SK-N-SH (cell line): ENCODE data around the gene CDH13. TPM values are rescaled to one million over a fixed set of nuclear protein-coding genes. Genes with fewer than 3 reads are reported as not detected.

Experiments used
- CTCF ChIA-PET: fragments of 300-600, 350-600 bp; formaldehyde crosslinking; extraction: SDS; loops from one replicate; lab custom pipeline; 2021; lab: Yijun Ruan, JAX
- POLR2A ChIA-PET: fragments of 350-600 bp; sonication (Branson Sonifier 250); formaldehyde crosslinking; extraction: SDS; loops from one replicate; lab custom pipeline; 2020; ENCODE audit warnings: antibody characterized with exemption, inconsistent platforms; lab: Yijun Ruan, JAX
- DNase-seq: peaks from one replicate; pipeline ENCODE4 v3.0.0; 2012
- H2AFZ ChIP-seq: fragments of 200-600 bp; sonication (generic); 2 replicates; pipeline ENCODE4 v1.8.1; 2016; ENCODE audit warnings: antibody characterized with exemption, mild to moderate bottlenecking, low read depth
- H3F3A ChIP-seq: fragments of 200-600 bp; sonication (generic); replicated peaks from 2 replicates; pipeline ENCODE3; 2016; ENCODE audit warnings: antibody characterized with exemption, mild to moderate bottlenecking; ENCODE audit not compliant: insufficient read depth
- H3K27ac ChIP-seq, 2 experiments: fragments of 200-500 bp in 1 of 2; fragments of 200-600 bp in 1 of 2; sonication (Bioruptor generic) in 1 of 2; sonication (generic), shearing (Covaris generic) in 1 of 2; 2 replicates each; pipeline versions ENCODE4 v1.5.1 to v1.6.1; 2014 to 2016; ENCODE audit warnings: low read depth in 2 of 2, inconsistent platforms in 1 of 2, low read length in 1 of 2, mild to moderate bottlenecking in 1 of 2, mixed read lengths in 1 of 2
- H3K27me3 ChIP-seq: fragments of 200-600 bp; sonication (generic), shearing (Covaris generic); 2 replicates; pipeline ENCODE4 v1.6.1; 2016; ENCODE audit warnings: mixed run types; ENCODE audit not compliant: insufficient read depth
- H3K36me3 ChIP-seq, 2 experiments: fragments of 200-500 bp in 1 of 2; fragments of 200-600 bp in 1 of 2; sonication (Bioruptor generic) in 1 of 2; sonication (generic) in 1 of 2; replicated peaks in 1 of 2; 2 replicates each; pipeline versions ENCODE3 to v1.5.1; 2014 to 2016; ENCODE audit warnings: low read length in 1 of 2, mild to moderate bottlenecking in 1 of 2; ENCODE audit not compliant: insufficient read depth in 2 of 2, control insufficient read depth in 1 of 2
- H3K4me1 ChIP-seq, 2 experiments: fragments of 200-500 bp in 1 of 2; fragments of 200-600 bp in 1 of 2; sonication (Bioruptor generic) in 1 of 2; sonication (generic), shearing (Covaris generic) in 1 of 2; 2 replicates each; pipeline versions ENCODE4 v1.5.1 to v1.6.1; 2014 to 2016; ENCODE audit warnings: low read depth in 1 of 2, low read length in 1 of 2, mixed run types in 1 of 2; ENCODE audit not compliant: insufficient read depth in 2 of 2, control insufficient read depth in 1 of 2
- H3K4me2 ChIP-seq: fragments of 200-600 bp; sonication (generic), shearing (Covaris generic); 2 replicates; pipeline ENCODE4 v1.6.1; 2017; ENCODE audit warnings: mixed run types
- H3K4me3 ChIP-seq, 2 experiments: fragments of 200-500 bp in 1 of 2; fragments of 200-600 bp in 1 of 2; sonication (Bioruptor generic) in 1 of 2; sonication (generic), shearing (Covaris generic) in 1 of 2; 2 replicates each; pipeline versions ENCODE4 v1.5.1 to v1.8.1; 2014 to 2016; ENCODE audit warnings: low read depth in 2 of 2, inconsistent platforms in 1 of 2, low read length in 1 of 2, mild to moderate bottlenecking in 1 of 2, mixed read lengths in 1 of 2, moderate library complexity in 1 of 2
- H3K79me2 ChIP-seq: fragments of 200-600 bp; sonication (generic); 2 replicates; pipeline ENCODE4 v1.8.1; 2017; ENCODE audit warnings: mild to moderate bottlenecking; ENCODE audit not compliant: insufficient read depth
- H3K9ac ChIP-seq: fragments of 200-600 bp; sonication (generic); 2 replicates; pipeline ENCODE4 v1.6.1; 2017; ENCODE audit warnings: mixed run types
- H3K9me2 ChIP-seq: fragments of 200-600 bp; sonication (generic); 2 replicates; pipeline ENCODE4 v1.6.1; 2017; ENCODE audit warnings: mixed run types
- H3K9me3 ChIP-seq: fragments of 200-600 bp; sonication (generic); 2 replicates; pipeline ENCODE4 v1.6.1; 2017; ENCODE audit warnings: mixed run types, mild to moderate bottlenecking, moderate library complexity
- H4K20me1 ChIP-seq: fragments of 200-600 bp; sonication (generic); 2 replicates; pipeline ENCODE4 v1.6.1; 2017; ENCODE audit warnings: mild to moderate bottlenecking, mixed run types; ENCODE audit not compliant: insufficient read depth
- ELF1 ChIP-seq: IDR thresholded peaks from 2 replicates; pipeline ENCODE4 v1.4.0; 2012
- EP300 ChIP-seq, 2 experiments: IDR thresholded peaks; 2 replicates each; pipeline versions ENCODE4 v1.4.0 to v1.6.1; 2012; ENCODE audit warnings: borderline replicate concordance in 1 of 2, low read depth in 1 of 2, low read length in 1 of 2
- FOSL2 ChIP-seq: IDR thresholded peaks from 2 replicates; pipeline ENCODE4 v1.4.0; 2012; ENCODE audit warnings: low read depth, mild to moderate bottlenecking, moderate library complexity, borderline replicate concordance
- FOXM1 ChIP-seq: IDR thresholded peaks from 2 replicates; pipeline ENCODE4 v1.4.0; 2012; ENCODE audit warnings: low read depth, mild to moderate bottlenecking
- GABPA ChIP-seq: IDR thresholded peaks from 2 replicates; pipeline ENCODE4 v1.4.0; 2012; ENCODE audit warnings: low read depth, mild to moderate bottlenecking
- GATA2 ChIP-seq: sonication (generic); formaldehyde crosslinking; IDR thresholded peaks from 2 replicates; pipeline ENCODE4 v1.5.0; 2020; ENCODE audit warnings: mild to moderate bottlenecking, missing genetic modification reagents
- JUND ChIP-seq: IDR thresholded peaks from 2 replicates; pipeline ENCODE4 v1.4.0; 2012
- MEF2A ChIP-seq: IDR thresholded peaks from 2 replicates; pipeline ENCODE4 v1.4.0; 2012; ENCODE audit warnings: low read depth, borderline replicate concordance
- NFIC ChIP-seq: IDR thresholded peaks from 2 replicates; pipeline ENCODE4 v1.4.0; 2012; ENCODE audit warnings: borderline replicate concordance
- NRF1 ChIP-seq: IDR thresholded peaks from 2 replicates; pipeline ENCODE4 v1.6.1; 2012; ENCODE audit warnings: low read depth, mild to moderate bottlenecking, low read length
- RAD21 ChIP-seq: IDR thresholded peaks from 2 replicates; pipeline ENCODE4 v1.6.1; 2012; ENCODE audit warnings: mild to moderate bottlenecking, low read length
- RCOR1 ChIP-seq: fragments of 150-350 bp; IDR thresholded peaks from 2 replicates; pipeline ENCODE4 v1.6.1; 2017; ENCODE audit warnings: antibody characterized with exemption, low read length
- RFX5 ChIP-seq: IDR thresholded peaks from 2 replicates; pipeline ENCODE4 v1.6.1; 2012; ENCODE audit warnings: mild to moderate bottlenecking, improper control_type of control experiment, low read length
- RXRA ChIP-seq: IDR thresholded peaks from 2 replicates; pipeline ENCODE4 v1.4.0; 2012; ENCODE audit warnings: low read depth, mild to moderate bottlenecking, borderline replicate concordance
- SIN3A ChIP-seq: IDR thresholded peaks from 2 replicates; pipeline ENCODE4 v1.6.1; 2012; ENCODE audit warnings: low read depth, mild to moderate bottlenecking, low read length, moderate library complexity, borderline replicate concordance
- TAF1 ChIP-seq: IDR thresholded peaks from 2 replicates; pipeline ENCODE4 v1.6.1; 2012; ENCODE audit warnings: low read depth, mild to moderate bottlenecking, low read length, moderate library complexity, borderline replicate concordance
- TEAD4 ChIP-seq: IDR thresholded peaks from 2 replicates; pipeline ENCODE4 v1.4.0; 2012; ENCODE audit warnings: mild to moderate bottlenecking, borderline replicate concordance; ENCODE audit not compliant: insufficient read depth
- YY1 ChIP-seq: IDR thresholded peaks from 2 replicates; pipeline ENCODE4 v1.4.0; 2012; ENCODE audit warnings: low read depth, mild to moderate bottlenecking
- WGBS: methylation state at CpG from one replicate; pipeline ENCODE4 v1.1.6; 2017; ENCODE audit warnings: low lambda C conversion rate; 5-methylcytosine and 5-hydroxymethylcytosine counted together
- polyA plus RNA-seq, 3 experiments: library from polyadenylated mRNA; depleted of rRNA; stranded (reverse); fragments of >200 nt; gene quantifications; 2 replicates each; pipeline ENCODE4 v1.2.3, GENCODE V29; 2012
- TF ChIP-seq, protein P1 (sequence below): IDR thresholded peaks from 2 replicates; pipeline ENCODE4; 2012
- TF ChIP-seq, protein P2 (sequence below): fragments of 150-350 bp; IDR thresholded peaks from 2 replicates; pipeline ENCODE4 v1.6.1; 2016; ENCODE audit warnings: mild to moderate bottlenecking, low read depth, low read length
- TF ChIP-seq, protein P3 (sequence below): IDR thresholded peaks from 2 replicates; pipeline ENCODE4 v1.6.1; 2012; ENCODE audit warnings: mild to moderate bottlenecking, low read depth, low read length, moderate library complexity
- TF ChIP-seq, protein P4 (sequence below): IDR thresholded peaks from 2 replicates; pipeline ENCODE4 v1.4.0; 2012; ENCODE audit warnings: low read depth, borderline replicate concordance

The CDH13 gene
- polyA plus RNA-seq, 1 of the 3 experiments (the other 2 are of a cell fraction), result 93.0 TPM

DNA sequence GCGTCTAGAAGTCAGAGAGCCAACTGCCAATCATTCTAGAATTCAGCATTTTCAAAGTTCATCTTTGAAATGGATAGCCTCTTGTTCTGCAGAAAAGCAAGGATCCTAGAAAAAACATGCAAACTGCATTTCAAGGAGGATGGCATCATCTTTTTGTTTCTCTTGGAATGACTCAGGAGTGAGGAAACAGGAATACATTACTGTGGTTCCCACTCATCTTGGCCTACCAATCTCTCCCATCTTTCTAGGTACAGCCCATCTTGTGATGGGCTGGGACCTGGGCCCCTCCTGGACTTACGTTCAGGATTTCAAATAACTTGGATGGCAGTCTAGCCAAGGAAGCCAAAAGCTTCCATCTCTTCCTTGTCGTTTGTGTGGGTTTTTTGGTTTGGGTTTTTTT is 363.4 kb downstream of the CDH13 start:
- Histone ChIP-seq H3K9me3 (no peaks in the 10 kb centered on the region), H3K4me1 (peaks cover 0 to 2% of the 10 kb centered on the region in 2 experiments; a peak in 1 of 4 replicates), H3K27me3 (no peaks in the 10 kb centered on the region), H3K36me3 (no peaks in the 10 kb centered on the region), H2AFZ (no peak overlapping the region; the same call in 1 of the 2 replicates), H3K9me2 (no peaks in the 10 kb centered on the region), H3K79me2 (no peaks in the 10 kb centered on the region; the same call in 1 of the 2 replicates), H3K4me3 (no peak overlapping the region), H4K20me1 (no peaks in the 10 kb centered on the region), H3K27ac (peak overlapping the region in 1 of 2 experiments; percentile 67; a peak in 2 of 4 replicates), H3F3A (peaks cover 8% of the 10 kb centered on the region), H3K9ac (no peak overlapping the region), H3K4me2 (peak overlapping the region; percentile 17; the same call in 1 of the 2 replicates)
- 6% methylated on average over 3 of the region's 3 CpGs for whole genome bisulfite sequencing
- POLR2A ChIA-PET, result no interaction called here
- no peak for DNase-seq
- TF ChIP-seq NFIC (peak; percentile 18; the same call in 1 of the 2 replicates), TAF1 (no peak), FOSL2 (peak; percentile 56; the same call in 1 of the 2 replicates), JUND (peak; percentile 41), TEAD4 (no peak), ELF1 (no peak)
- TF ChIP-seq, protein P1, sequence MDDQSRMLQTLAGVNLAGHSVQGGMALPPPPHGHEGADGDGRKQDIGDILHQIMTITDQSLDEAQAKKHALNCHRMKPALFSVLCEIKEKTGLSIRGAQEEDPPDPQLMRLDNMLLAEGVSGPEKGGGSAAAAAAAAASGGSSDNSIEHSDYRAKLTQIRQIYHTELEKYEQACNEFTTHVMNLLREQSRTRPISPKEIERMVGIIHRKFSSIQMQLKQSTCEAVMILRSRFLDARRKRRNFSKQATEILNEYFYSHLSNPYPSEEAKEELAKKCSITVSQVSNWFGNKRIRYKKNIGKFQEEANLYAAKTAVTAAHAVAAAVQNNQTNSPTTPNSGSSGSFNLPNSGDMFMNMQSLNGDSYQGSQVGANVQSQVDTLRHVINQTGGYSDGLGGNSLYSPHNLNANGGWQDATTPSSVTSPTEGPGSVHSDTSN, result peak; percentile 24; the same call in 1 of the 2 replicates
- TF ChIP-seq, protein P2, sequence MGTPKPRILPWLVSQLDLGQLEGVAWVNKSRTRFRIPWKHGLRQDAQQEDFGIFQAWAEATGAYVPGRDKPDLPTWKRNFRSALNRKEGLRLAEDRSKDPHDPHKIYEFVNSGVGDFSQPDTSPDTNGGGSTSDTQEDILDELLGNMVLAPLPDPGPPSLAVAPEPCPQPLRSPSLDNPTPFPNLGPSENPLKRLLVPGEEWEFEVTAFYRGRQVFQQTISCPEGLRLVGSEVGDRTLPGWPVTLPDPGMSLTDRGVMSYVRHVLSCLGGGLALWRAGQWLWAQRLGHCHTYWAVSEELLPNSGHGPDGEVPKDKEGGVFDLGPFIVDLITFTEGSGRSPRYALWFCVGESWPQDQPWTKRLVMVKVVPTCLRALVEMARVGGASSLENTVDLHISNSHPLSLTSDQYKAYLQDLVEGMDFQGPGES, result no peak
- CTCF ChIA-PET, result no interaction called here

DNA sequence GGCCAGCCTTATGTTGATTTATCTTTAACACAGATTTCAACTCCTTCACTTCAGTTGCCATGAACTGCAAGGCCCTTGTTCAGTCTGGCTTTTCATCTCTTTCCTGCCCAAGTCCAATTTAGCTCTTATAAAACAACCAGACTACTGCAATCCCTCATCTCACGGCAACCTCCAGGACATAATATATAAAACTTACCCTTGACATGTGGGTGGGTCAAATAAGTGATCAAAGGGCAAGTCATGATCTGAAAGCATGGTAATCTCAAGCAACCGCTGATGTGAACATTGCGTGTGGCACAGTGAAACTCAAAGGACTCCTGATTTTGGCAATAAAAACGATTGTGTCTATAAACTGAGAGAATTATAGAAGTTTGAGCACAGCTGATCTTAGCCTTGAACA is 364.6 kb downstream of the CDH13 start:
- DNase-seq, result no peak
- WGBS, result 53% methylated on average over 4 of the region's 4 CpGs
- peaks cover 18% of the 10 kb centered on the region for H3F3A ChIP-seq
- TF ChIP-seq ELF1, result no peak
- TF ChIP-seq, protein P3, sequence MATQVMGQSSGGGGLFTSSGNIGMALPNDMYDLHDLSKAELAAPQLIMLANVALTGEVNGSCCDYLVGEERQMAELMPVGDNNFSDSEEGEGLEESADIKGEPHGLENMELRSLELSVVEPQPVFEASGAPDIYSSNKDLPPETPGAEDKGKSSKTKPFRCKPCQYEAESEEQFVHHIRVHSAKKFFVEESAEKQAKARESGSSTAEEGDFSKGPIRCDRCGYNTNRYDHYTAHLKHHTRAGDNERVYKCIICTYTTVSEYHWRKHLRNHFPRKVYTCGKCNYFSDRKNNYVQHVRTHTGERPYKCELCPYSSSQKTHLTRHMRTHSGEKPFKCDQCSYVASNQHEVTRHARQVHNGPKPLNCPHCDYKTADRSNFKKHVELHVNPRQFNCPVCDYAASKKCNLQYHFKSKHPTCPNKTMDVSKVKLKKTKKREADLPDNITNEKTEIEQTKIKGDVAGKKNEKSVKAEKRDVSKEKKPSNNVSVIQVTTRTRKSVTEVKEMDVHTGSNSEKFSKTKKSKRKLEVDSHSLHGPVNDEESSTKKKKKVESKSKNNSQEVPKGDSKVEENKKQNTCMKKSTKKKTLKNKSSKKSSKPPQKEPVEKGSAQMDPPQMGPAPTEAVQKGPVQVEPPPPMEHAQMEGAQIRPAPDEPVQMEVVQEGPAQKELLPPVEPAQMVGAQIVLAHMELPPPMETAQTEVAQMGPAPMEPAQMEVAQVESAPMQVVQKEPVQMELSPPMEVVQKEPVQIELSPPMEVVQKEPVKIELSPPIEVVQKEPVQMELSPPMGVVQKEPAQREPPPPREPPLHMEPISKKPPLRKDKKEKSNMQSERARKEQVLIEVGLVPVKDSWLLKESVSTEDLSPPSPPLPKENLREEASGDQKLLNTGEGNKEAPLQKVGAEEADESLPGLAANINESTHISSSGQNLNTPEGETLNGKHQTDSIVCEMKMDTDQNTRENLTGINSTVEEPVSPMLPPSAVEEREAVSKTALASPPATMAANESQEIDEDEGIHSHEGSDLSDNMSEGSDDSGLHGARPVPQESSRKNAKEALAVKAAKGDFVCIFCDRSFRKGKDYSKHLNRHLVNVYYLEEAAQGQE, result no peak
- no peak for TF ChIP-seq YY1
- TF ChIP-seq RXRA, result no peak
- no peak for TF ChIP-seq SIN3A
- TF ChIP-seq GATA2, result no peak
- TF ChIP-seq MEF2A, result no peak
- no peak for TF ChIP-seq NRF1
- TF ChIP-seq TEAD4, result no peak
- TF ChIP-seq RAD21, result no peak
- no peak for TF ChIP-seq FOXM1
- no peak for TF ChIP-seq EP300 (IDR thresholded peaks at IDR 0.05; ENCODE audit: borderline replicate concordance in 1 of 2, low read depth in 1 of 2, low read length in 1 of 2)
- no peak for TF ChIP-seq RFX5
- TF ChIP-seq, protein P4, sequence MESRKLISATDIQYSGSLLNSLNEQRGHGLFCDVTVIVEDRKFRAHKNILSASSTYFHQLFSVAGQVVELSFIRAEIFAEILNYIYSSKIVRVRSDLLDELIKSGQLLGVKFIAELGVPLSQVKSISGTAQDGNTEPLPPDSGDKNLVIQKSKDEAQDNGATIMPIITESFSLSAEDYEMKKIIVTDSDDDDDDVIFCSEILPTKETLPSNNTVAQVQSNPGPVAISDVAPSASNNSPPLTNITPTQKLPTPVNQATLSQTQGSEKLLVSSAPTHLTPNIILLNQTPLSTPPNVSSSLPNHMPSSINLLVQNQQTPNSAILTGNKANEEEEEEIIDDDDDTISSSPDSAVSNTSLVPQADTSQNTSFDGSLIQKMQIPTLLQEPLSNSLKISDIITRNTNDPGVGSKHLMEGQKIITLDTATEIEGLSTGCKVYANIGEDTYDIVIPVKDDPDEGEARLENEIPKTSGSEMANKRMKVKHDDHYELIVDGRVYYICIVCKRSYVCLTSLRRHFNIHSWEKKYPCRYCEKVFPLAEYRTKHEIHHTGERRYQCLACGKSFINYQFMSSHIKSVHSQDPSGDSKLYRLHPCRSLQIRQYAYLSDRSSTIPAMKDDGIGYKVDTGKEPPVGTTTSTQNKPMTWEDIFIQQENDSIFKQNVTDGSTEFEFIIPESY, result no peak
- TF ChIP-seq RCOR1, result no peak
- TF ChIP-seq TAF1, result no peak
- no peak for TF ChIP-seq GABPA

More for the DNA sequence above, 364.6 kb downstream of the CDH13 start:
- no peaks in the 10 kb centered on the region; the same call in 1 of the 2 replicates for H3K79me2 ChIP-seq
- no peak overlapping the region for H3K27ac ChIP-seq
- H3K4me3 ChIP-seq, result no peak overlapping the region
- H3K36me3 ChIP-seq, result no peaks in the 10 kb centered on the region
- H3K9ac ChIP-seq, result no peak overlapping the region
- peaks cover 0 to 3% of the 10 kb centered on the region in 2 experiments; a peak in 1 of 4 replicates for H3K4me1 ChIP-seq
- H2AFZ ChIP-seq, result no peak overlapping the region
- H3K9me2 ChIP-seq, result no peaks in the 10 kb centered on the region
- ChIA-PET CTCF (interaction anchor here (0.6 kb wide), 1 partner anchor 311 kb away, joined by 3 read pairs; no protein-coding TSS in a partner anchor), POLR2A (no interaction called here)
- no peaks in the 10 kb centered on the region for H4K20me1 ChIP-seq
- H3K4me2 ChIP-seq, result no peak overlapping the region
- H3K9me3 ChIP-seq, result no peaks in the 10 kb centered on the region
- H3K27me3 ChIP-seq, result no peaks in the 10 kb centered on the region
